Endodermal cell (in vitro differentiated cells): Measurements from ENCODE around the gene GALNT9. TPM values are rescaled to one million over a fixed set of nuclear protein-coding genes. Genes with fewer than 3 reads are reported as not detected.

Experiments used
- DNase-seq: peaks from one replicate; pipeline ENCODE4 v3.0.0-alpha.2; 2017
- H3K27ac ChIP-seq: 2 replicates; pipeline ENCODE4 v1.5.1; 2013; ENCODE audit warnings: mild to moderate bottlenecking, low read depth, low read length, moderate library complexity
- H3K27me3 ChIP-seq: 2 replicates; pipeline ENCODE4 v1.6.1; 2013; ENCODE audit warnings: mild to moderate bottlenecking, low read length, moderate library complexity; ENCODE audit not compliant: insufficient read depth, control insufficient read depth, poor library complexity, severe bottlenecking
- H3K36me3 ChIP-seq: 2 replicates; pipeline ENCODE4 v1.7.0; 2013; ENCODE audit warnings: mild to moderate bottlenecking, low read length, moderate library complexity; ENCODE audit not compliant: control insufficient read depth, insufficient read depth
- H3K4me1 ChIP-seq: one replicate; pipeline ENCODE4 v1.7.0; 2013; ENCODE audit warnings: low read length; ENCODE audit not compliant: control insufficient read depth, insufficient read depth
- H3K4me3 ChIP-seq: 2 replicates; pipeline ENCODE4 v1.5.1; 2013; ENCODE audit warnings: mild to moderate bottlenecking, low read length, moderate library complexity
- H3K9ac ChIP-seq: 2 replicates; pipeline ENCODE4 v1.6.1; 2013; ENCODE audit warnings: mild to moderate bottlenecking, low read length, moderate library complexity; ENCODE audit not compliant: poor library complexity, severe bottlenecking; ENCODE audit errors: extremely low read depth
- H3K9me3 ChIP-seq: 2 replicates; pipeline ENCODE4 v1.6.1; 2013; ENCODE audit warnings: mild to moderate bottlenecking, low read length, moderate library complexity; ENCODE audit not compliant: control insufficient read depth
- H3K27ac Mint-ChIP-seq: 2 replicates; pipeline ENCODE4 v1.8.0; 2020; ENCODE audit warnings: mixed read lengths
- H3K27me3 Mint-ChIP-seq: 2 replicates; pipeline ENCODE4 v1.8.0; 2021; ENCODE audit warnings: mild to moderate bottlenecking, mixed read lengths; ENCODE audit not compliant: insufficient read depth
- H3K36me3 Mint-ChIP-seq: 2 replicates; pipeline ENCODE4 v1.8.0; 2020; ENCODE audit warnings: low read depth, mixed read lengths
- H3K4me1 Mint-ChIP-seq: 2 replicates; pipeline ENCODE4 v1.8.0; 2020; ENCODE audit warnings: mixed read lengths
- H3K4me3 Mint-ChIP-seq: 2 replicates; pipeline ENCODE4 v1.8.0; 2020; ENCODE audit warnings: mild to moderate bottlenecking, moderate library complexity, mixed read lengths
- H3K9me3 Mint-ChIP-seq: 2 replicates; pipeline ENCODE4 v1.8.0; 2020; ENCODE audit warnings: mild to moderate bottlenecking, mixed read lengths
- WGBS, 2 experiments: methylation state at CpG; one replicate each; pipeline versions ENCODE4 v1.1.5 to v1.1.7; 2013; ENCODE audit warnings: missing lambda C conversion rate in 2 of 2, mixed read lengths in 1 of 2; ENCODE audit not compliant: insufficient coverage in 1 of 2, insufficient read length in 1 of 2; 5-methylcytosine and 5-hydroxymethylcytosine counted together
- total RNA-seq, 2 donors: library from RNA; stranded (reverse); fragmentation: NEBNext Ultra II Directional in 1 of 2; extraction: Animal tissue kit (Norgen Biotek cat#: 25700) in 1 of 2; gene quantifications; 2 replicates in 1 of 2; 3 replicates in 1 of 2; pipeline ENCODE4 v1.2.1, GENCODE V29; 2021
- TF ChIP-seq, protein P1 (sequence below): fragments of 200-600 bp; sonication (generic); conservative IDR thresholded peaks from 2 replicates; pipeline ENCODE4 v1.5.0; 2021; ENCODE audit warnings: antibody characterized with exemption, mild to moderate bottlenecking

The GALNT9 gene
- total RNA-seq, 2 donors from 2014 or later, result 0.13 TPM; not detected in 1

DNA sequence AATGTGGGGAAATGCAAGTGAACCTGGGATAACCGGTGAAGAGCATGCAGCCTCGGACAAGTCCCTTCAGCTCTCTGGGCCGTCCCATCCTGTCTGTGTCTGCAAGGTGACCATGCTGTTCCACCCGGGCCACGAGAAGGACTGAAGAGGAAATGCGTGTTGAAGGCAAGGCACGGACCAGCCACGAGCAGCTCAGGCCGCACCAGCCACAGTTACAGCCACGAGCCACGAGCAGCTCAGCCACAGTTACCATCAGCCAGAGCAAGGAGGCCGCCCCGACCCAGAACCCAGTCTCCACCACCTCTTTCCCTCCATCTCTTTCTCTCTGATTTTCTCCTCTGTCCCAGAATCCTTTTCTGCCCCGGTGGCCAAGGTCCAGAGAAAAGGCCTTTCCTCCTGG is 18.8 kb upstream of the GALNT9 start:
- WGBS, 2 experiments, result 86 to 87% methylated on average over 11 to 14 of the region's 14 CpGs
- H3K36me3 Mint-ChIP-seq, result no peaks in the 10 kb centered on the region
- no peak overlapping the region for H3K27ac Mint-ChIP-seq
- H3K9me3 Mint-ChIP-seq, result no peaks in the 10 kb centered on the region
- Histone ChIP-seq H3K9ac (no peak overlapping the region), H3K4me3 (no peak overlapping the region), H3K36me3 (no peaks in the 10 kb centered on the region), H3K4me1 (no peaks in the 10 kb centered on the region), H3K27me3 (no peaks in the 10 kb centered on the region), H3K27ac (no peak overlapping the region), H3K9me3 (peaks cover 31% of the 10 kb centered on the region)
- peaks cover 17% of the 10 kb centered on the region for H3K27me3 Mint-ChIP-seq
- TF ChIP-seq, protein P1, sequence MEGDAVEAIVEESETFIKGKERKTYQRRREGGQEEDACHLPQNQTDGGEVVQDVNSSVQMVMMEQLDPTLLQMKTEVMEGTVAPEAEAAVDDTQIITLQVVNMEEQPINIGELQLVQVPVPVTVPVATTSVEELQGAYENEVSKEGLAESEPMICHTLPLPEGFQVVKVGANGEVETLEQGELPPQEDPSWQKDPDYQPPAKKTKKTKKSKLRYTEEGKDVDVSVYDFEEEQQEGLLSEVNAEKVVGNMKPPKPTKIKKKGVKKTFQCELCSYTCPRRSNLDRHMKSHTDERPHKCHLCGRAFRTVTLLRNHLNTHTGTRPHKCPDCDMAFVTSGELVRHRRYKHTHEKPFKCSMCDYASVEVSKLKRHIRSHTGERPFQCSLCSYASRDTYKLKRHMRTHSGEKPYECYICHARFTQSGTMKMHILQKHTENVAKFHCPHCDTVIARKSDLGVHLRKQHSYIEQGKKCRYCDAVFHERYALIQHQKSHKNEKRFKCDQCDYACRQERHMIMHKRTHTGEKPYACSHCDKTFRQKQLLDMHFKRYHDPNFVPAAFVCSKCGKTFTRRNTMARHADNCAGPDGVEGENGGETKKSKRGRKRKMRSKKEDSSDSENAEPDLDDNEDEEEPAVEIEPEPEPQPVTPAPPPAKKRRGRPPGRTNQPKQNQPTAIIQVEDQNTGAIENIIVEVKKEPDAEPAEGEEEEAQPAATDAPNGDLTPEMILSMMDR, result no peak
- no peak overlapping the region for H3K4me3 Mint-ChIP-seq
- H3K4me1 Mint-ChIP-seq, result no peaks in the 10 kb centered on the region
- DNase-seq, result no peak

DNA sequence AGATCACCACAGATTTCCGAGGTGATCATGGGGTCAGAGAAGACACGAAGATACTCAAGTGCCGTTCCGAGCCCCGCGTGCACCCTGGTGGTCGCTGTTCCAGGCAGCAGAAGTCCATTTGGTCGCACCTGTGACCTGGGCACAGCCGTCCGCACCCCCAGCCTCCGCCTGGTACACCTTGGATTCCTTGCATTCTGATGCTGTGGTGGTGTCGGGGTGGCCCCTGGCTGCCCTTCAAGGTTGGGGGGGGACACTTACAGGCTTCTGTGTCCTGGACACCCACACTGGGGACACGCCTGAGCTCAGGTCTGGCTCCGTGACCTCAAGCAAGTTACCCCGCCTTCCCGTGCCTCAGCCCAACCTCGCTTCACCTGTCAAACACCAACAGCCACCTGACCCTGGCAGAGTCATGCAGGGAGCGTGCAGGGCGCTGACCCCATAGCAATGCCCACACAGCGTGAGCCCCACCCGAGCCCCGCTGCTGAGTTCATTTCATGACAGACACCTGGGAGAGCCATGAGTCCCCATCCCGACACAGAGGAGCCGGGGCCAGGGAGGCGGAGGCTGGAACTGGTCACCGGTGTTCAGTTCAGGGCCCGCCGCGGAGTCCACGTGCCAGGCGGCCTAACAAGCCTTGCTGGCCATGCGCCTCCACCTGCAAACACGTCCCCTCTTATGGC is 17.9 kb upstream of the GALNT9 start:
- no peaks in the 10 kb centered on the region for H3K4me1 ChIP-seq
- 83% methylated on average over 27 to 33 of the region's 33 CpGs for WGBS, 2 experiments

DNA sequence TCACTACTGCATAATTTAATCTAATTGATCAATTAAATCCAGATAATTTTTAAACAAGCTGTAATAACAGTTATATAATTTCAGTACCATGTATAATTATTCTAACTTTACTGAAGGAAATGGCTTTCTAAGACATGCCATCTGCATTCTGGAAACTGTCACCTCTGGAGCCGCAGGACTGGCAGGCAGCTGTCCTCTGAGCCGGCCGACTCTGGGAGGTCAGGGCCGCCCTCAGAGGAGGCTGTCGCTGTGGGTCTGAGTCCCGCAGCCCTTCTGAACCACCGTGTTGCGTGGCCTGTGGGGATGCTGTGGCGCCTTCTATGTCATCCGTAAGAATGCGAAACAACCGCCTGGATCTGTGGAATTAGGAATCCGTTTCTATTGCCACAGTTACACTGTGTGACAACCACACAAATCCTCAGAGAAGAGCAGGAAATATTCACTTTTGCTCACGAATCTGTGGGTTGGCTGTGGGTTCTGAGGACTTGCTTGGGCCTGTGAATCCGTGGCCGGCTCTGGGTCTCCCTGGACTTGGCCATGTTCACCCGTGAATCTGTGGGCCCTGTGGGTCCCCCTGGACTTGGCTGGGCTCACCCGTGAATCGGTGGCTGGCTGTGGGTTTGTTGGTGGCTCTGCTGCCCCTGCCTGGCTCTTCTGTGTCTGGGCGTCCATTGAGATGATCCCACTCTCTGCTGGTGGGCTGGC is 17.2 kb upstream of the GALNT9 start:
- H3K27me3 ChIP-seq, result no peaks in the 10 kb centered on the region
- TF ChIP-seq, protein P1, result no peak
- WGBS, 2 experiments, result 83 to 87% methylated on average over 19 to 20 of the region's 20 CpGs
- H3K4me3 ChIP-seq, result no peak overlapping the region
- no peak for DNase-seq
- H3K27ac ChIP-seq, result no peak overlapping the region
- Mint-ChIP-seq H3K36me3 (no peaks in the 10 kb centered on the region), H3K4me3 (no peak overlapping the region), H3K4me1 (no peaks in the 10 kb centered on the region), H3K27me3 (peaks cover 16% of the 10 kb centered on the region), H3K9me3 (no peaks in the 10 kb centered on the region), H3K27ac (no peak overlapping the region)
- H3K9me3 ChIP-seq, result peaks cover 43% of the 10 kb centered on the region
- H3K9ac ChIP-seq, result no peak overlapping the region
- no peaks in the 10 kb centered on the region for H3K36me3 ChIP-seq
- no peaks in the 10 kb centered on the region for H3K4me1 ChIP-seq

More for the DNA sequence above, 17.9 kb upstream of the GALNT9 start:
- Histone ChIP-seq H3K27me3 (no peaks in the 10 kb centered on the region), H3K9ac (no peak overlapping the region), H3K27ac (no peak overlapping the region), H3K4me3 (no peak overlapping the region), H3K36me3 (no peaks in the 10 kb centered on the region), H3K9me3 (peaks cover 40% of the 10 kb centered on the region)
- TF ChIP-seq, protein P1, result no peak
- H3K36me3 Mint-ChIP-seq, result no peaks in the 10 kb centered on the region
- peaks cover 17% of the 10 kb centered on the region for H3K27me3 Mint-ChIP-seq
- DNase-seq, result no peak
- no peaks in the 10 kb centered on the region for H3K4me1 Mint-ChIP-seq
- no peak overlapping the region for H3K4me3 Mint-ChIP-seq
- H3K27ac Mint-ChIP-seq, result no peak overlapping the region
- no peaks in the 10 kb centered on the region for H3K9me3 Mint-ChIP-seq
